ENCODE measurements around the gene AMH. TPM values are rescaled to one million over a fixed set of nuclear protein-coding genes. Genes with fewer than 3 reads are reported as not detected.

AMH gene
- total RNA-seq, 3 donors from 2014 or later: 2.5 to 3.9 TPM; not detected in 1

- intact Hi-C loops (cut with DNase I; ENCODE audit: low total_unique reads): no loop called here
- Histone ChIP-seq H3K36me3 (no peaks in the 10 kb centered on the region), H3K27me3 (no peaks in the 10 kb centered on the region), H3K4me3 (no peak overlapping the region), H3K4me1 (no peaks in the 10 kb centered on the region), H3K27ac (no peak overlapping the region), H3K9me3 (no peaks in the 10 kb centered on the region)
- TF ChIP-seq POLR2AphosphoS5 (IDR thresholded peaks at IDR 0.05) (no peak), CTCF (IDR thresholded peaks at IDR 0.05) (no peak)
- no peak for DNase-seq (ENCODE audit: low spot score in 2 of 2)
Measured at GRCh38 chr19:2223391-2223790, 25.7 kb upstream of the AMH start.

GRCh38 chr19:2223959-2224358 lies 25.2 kb upstream of the AMH start:
- no peaks in the 10 kb centered on the region for H3K36me3 ChIP-seq
- H3K27ac ChIP-seq: no peak overlapping the region
- TF ChIP-seq CTCF (IDR thresholded peaks at IDR 0.05) (no peak), POLR2AphosphoS5 (IDR thresholded peaks at IDR 0.05) (no peak), POLR2A (IDR thresholded peaks at IDR 0.05) (no peak)
- no peaks in the 10 kb centered on the region for H3K4me1 ChIP-seq
- intact Hi-C loops (cut with DNase I; ENCODE audit: low total_unique reads): no loop called here
- H3K27me3 ChIP-seq: no peaks in the 10 kb centered on the region
- H3K4me3 ChIP-seq: no peak overlapping the region
- no peak for DNase-seq (ENCODE audit: low spot score in 2 of 2)
- no peaks in the 10 kb centered on the region for H3K9me3 ChIP-seq

GRCh38 chr19:2224754-2225349 lies 24.3 kb upstream of the AMH start:
- Histone ChIP-seq H3K4me3 (no peak overlapping the region), H3K27me3 (no peaks in the 10 kb centered on the region), H3K9me3 (no peaks in the 10 kb centered on the region), H3K36me3 (no peaks in the 10 kb centered on the region), H3K27ac (no peak overlapping the region), H3K4me1 (no peaks in the 10 kb centered on the region)
- TF ChIP-seq POLR2A (IDR thresholded peaks at IDR 0.05): no peak
- TF ChIP-seq CTCF (IDR thresholded peaks at IDR 0.05): no peak
- TF ChIP-seq POLR2AphosphoS5 (IDR thresholded peaks at IDR 0.05): no peak
- intact Hi-C loops (cut with DNase I; ENCODE audit: low total_unique reads): no loop called here
- no peak for DNase-seq (ENCODE audit: low spot score in 2 of 2)

GRCh38 chr19:2225415-2226050 lies 23.6 kb upstream of the AMH start:
- Histone ChIP-seq H3K4me1 (no peaks in the 10 kb centered on the region), H3K36me3 (no peaks in the 10 kb centered on the region), H3K27ac (no peak overlapping the region), H3K27me3 (no peaks in the 10 kb centered on the region), H3K4me3 (no peak overlapping the region), H3K9me3 (no peaks in the 10 kb centered on the region)
- TF ChIP-seq POLR2AphosphoS5 (IDR thresholded peaks at IDR 0.05) (no peak), POLR2A (IDR thresholded peaks at IDR 0.05) (no peak), CTCF (IDR thresholded peaks at IDR 0.05) (no peak)
- DNase-seq (ENCODE audit: low spot score in 2 of 2): no peak
- intact Hi-C loops (cut with DNase I; ENCODE audit: low total_unique reads): no loop called here

- Histone ChIP-seq H3K4me1 (no peaks in the 10 kb centered on the region), H3K9me3 (no peaks in the 10 kb centered on the region), H3K27ac (no peak overlapping the region), H3K27me3 (no peaks in the 10 kb centered on the region), H3K4me3 (no peak overlapping the region), H3K36me3 (no peaks in the 10 kb centered on the region)
- no peak for DNase-seq (ENCODE audit: low spot score in 2 of 2)
- TF ChIP-seq POLR2A (IDR thresholded peaks at IDR 0.05) (no peak), POLR2AphosphoS5 (IDR thresholded peaks at IDR 0.05) (no peak), CTCF (IDR thresholded peaks at IDR 0.05) (no peak)
- intact Hi-C loops (cut with DNase I; ENCODE audit: low total_unique reads): no loop called here
Measured at GRCh38 chr19:2226051-2226839, 22.9 kb upstream of the AMH start.
